IPS-15b (cell line): Measurements from ENCODE around the gene PPT2.
"Not testable (repeated sequence)": the region's sequence is repeated elsewhere in the genome, so short reads cannot be mapped to it uniquely, and the experiment has no call there.

Experiments
- H3K27me3 ChIP-seq: one replicate; pipeline ENCODE4 v1.6.1; 2013; ENCODE audit warnings: low read length; ENCODE audit not compliant: control insufficient read depth, insufficient read depth
- H3K36me3 ChIP-seq: one replicate; pipeline ENCODE4 v1.6.1; 2013; ENCODE audit warnings: low read length; ENCODE audit not compliant: control insufficient read depth, insufficient read depth
- H3K4me1 ChIP-seq: one replicate; pipeline ENCODE4 v1.6.1; 2013; ENCODE audit warnings: mild to moderate bottlenecking, low read length; ENCODE audit not compliant: control insufficient read depth, insufficient read depth
- H3K4me3 ChIP-seq: one replicate; pipeline ENCODE4 v1.5.1; 2013; ENCODE audit warnings: low read depth, low read length
- H3K9ac ChIP-seq: one replicate; pipeline ENCODE4 v1.6.1; 2013; ENCODE audit warnings: low read depth, mild to moderate bottlenecking, low read length
- H3K9me3 ChIP-seq: one replicate; pipeline ENCODE4 v1.6.1; 2013; ENCODE audit warnings: mild to moderate bottlenecking, low read length; ENCODE audit not compliant: control insufficient read depth, insufficient read depth

Gene PPT2

DNA sequence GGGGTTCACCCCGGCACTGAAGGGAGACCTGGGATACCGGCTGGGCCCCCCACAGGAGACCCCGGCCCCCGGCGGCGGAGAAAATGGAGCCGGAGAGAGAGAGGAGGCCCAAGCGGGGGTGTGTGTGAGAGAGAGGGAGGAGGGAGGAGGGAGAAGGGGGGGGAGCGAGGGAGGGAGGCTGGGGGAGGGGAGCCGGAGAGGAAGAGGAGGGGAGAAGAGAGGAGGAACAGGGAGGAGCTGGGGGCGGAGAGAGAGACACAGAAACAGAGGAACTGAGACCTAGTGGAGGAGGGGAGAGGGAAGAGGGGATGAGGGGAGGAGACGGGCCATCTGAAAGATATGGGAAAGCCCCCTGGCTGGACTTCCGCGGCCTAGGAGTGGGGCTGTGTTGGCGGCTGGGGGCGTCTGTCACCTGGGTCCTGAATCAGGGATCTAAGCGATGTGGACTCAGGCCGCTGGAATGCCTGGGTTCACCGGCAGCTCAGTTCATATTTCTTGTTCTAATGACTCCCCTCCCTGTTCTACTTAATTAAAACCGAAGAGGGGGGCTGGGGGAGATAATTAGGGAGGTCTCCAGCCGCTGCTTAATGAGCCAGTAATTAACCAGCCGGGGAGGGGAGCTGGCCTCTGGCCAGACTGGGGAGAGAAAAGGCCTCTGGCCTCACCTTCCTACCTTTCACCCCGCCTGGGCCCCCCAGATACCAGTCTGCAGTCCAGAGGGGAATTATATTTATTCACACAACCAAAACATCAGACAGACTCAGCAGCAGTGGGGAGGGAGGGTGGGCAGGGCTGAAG lies 36.3 kb downstream of the PPT2 start, which contains the start of gene PBX2:
TSS of gene PBX2 (minus strand) at position 149 of the 798 bp plus-strand sequence. CDS start 287 bp downstream, outside the sequence.
- Histone ChIP-seq H3K36me3 (peaks cover 9% of the 10 kb centered on the region), H3K9ac (peak within 1 kb of the TSS; percentile 68), H3K4me3 (peak within 1 kb of the TSS; percentile 54), H3K27me3 (no peaks in the 10 kb centered on the region), H3K4me1 (peaks cover 13% of the 10 kb centered on the region), H3K9me3 (no peaks in the 10 kb centered on the region)

GRCh38 chr6:32190911-32191677 lies 37.2 kb downstream of the PPT2 start:
- Histone ChIP-seq H3K4me1 (peaks cover 13% of the 10 kb centered on the region), H3K9ac (no peak overlapping the region), H3K36me3 (peaks cover 9% of the 10 kb centered on the region), H3K9me3 (no peaks in the 10 kb centered on the region), H3K4me3 (no peak overlapping the region), H3K27me3 (no peaks in the 10 kb centered on the region)

DNA sequence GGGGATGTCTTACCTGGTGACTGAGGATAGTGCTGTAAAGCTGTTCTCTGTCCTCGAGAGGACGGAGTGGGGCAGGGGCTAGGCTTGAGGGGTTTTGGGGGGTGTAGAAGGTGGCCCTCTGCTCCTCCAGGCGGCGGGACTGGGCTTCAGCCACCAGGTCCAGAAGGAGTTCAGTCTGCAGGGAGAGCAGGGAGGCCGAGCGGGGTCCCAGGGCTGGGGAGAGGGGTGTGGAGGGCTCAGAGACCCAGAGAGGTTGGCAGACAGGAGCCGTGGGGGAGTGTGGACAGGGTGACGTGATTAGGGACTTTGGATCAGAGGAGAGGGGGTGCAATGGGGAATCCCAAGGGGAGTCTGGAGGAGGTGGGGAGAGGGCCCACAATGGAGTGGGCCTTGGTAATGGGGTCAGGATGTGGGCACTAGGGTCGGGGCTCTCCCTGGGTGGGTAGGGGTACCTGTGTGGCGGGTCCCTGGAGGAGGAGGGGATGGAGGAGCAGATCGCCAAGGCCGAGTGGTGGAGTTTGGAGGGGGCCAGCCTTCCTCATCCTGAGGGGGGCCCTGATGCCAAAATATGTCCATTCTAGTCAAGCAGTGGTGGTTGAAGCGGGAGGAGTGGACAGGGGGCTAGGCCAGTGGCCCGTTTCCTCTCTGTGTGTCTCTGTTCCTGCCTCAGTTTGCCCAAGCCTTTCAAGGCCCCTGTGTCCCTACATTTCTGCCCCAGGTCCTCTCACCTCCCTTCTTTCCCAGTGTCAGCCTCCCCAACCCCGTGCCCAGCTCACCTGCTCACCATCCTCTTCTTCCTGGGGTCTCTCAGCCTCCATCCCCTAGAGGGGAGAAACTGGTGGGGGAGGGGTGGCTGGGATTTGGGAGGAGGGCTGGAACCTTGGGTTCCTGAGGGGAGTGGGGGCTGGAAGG lies 38.0 kb downstream of the PPT2 start:
- Histone ChIP-seq H3K4me1 (peaks cover 13% of the 10 kb centered on the region), H3K27me3 (no peaks in the 10 kb centered on the region), H3K9ac (peak overlapping the region; percentile 3), H3K9me3 (no peaks in the 10 kb centered on the region), H3K4me3 (no peak overlapping the region), H3K36me3 (peaks cover 9% of the 10 kb centered on the region)

DNA sequence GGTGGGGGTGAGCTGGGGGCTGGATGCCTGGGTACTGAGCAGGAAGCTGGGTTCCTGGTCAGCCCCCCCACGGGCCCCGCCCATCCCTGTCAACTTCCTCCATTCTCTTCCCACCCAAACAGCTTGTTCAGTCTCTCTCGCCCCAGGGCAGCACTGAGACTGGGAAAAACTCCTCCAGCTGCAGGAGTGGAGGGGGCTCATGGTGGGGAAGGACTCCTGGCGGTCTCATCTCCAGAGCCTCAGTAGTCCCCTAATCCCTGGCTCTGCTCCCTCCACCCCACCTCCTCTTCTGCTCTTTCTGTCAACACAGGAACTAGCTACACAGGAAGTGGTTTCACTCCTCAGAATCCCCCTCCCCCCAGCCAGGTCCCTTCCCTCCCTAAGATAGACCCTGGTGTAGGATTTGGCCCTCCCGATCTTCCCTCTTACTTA lies 38.7 kb downstream of the PPT2 start, which contains the start of gene GPSM3:
TSS of gene GPSM3 (minus strand) at position 36 of the 432 bp plus-strand sequence. CDS start 130 bp downstream, outside the sequence.
- Histone ChIP-seq H3K9me3 (no peaks in the 10 kb centered on the region), H3K4me1 (peaks cover 16% of the 10 kb centered on the region), H3K36me3 (peaks cover 2% of the 10 kb centered on the region), H3K9ac (peak within 1 kb of the TSS; percentile 3), H3K4me3 (peak within 1 kb of the TSS; percentile 35), H3K27me3 (no peaks in the 10 kb centered on the region)

DNA sequence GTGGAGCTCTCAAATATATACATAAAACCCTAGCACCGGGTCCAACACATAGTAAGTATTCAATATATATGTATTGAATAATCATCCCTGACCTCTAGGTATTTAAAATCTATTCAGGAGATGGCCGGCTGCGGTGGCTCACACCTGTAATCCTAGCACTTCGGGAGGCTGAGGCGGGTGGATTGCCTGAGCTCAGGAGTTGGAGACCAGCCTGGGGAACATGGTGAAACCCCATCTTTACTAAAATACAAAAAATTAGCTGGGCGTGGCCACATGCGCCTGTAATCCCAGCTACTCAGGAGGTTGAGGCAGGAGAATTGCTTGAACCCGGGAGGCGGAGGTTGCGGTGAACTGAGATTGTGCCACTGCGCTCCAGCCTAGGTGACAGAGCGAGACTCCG lies 39.2 kb downstream of the PPT2 start:
- not testable (repeated sequence) for H3K27me3 ChIP-seq, H3K36me3 ChIP-seq, H3K9me3 ChIP-seq, H3K9ac ChIP-seq
- H3K4me1 ChIP-seq = peaks cover 16% of the 10 kb centered on the region
- H3K4me3 ChIP-seq = peak overlapping the region; percentile 35

DNA sequence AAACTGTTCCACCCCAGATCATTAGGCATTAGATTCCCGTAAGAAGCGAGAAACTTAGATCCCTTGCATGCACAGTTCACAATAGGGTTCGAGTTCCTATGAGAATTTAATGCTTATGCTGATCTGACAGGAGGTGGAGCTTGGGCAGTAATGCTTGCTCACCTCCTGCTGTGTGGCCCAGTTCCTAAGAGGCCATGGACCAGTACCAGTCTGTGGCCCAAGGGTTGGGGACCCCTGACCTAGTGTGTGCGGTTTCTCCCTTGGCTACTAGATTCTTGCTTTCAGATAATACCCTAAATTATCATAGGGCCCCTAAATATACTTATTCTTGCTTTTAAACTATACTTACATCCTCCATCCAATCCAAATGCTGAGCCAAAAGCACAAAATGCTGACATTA lies 40.4 kb downstream of the PPT2 start:
- no peaks in the 10 kb centered on the region for H3K36me3 ChIP-seq
- peaks cover 13% of the 10 kb centered on the region for H3K4me1 ChIP-seq
- H3K9ac ChIP-seq = no peak overlapping the region
- no peaks in the 10 kb centered on the region for H3K27me3 ChIP-seq
- H3K9me3 ChIP-seq = no peaks in the 10 kb centered on the region
- no peak overlapping the region for H3K4me3 ChIP-seq

GRCh38 chr6:32194825-32195651 lies 41.1 kb downstream of the PPT2 start:
- Histone ChIP-seq H3K9ac (peak overlapping the region; percentile 94), H3K4me3 (peak overlapping the region; percentile 87), H3K27me3 (no peaks in the 10 kb centered on the region), H3K9me3 (no peaks in the 10 kb centered on the region), H3K36me3 (no peaks in the 10 kb centered on the region), H3K4me1 (peaks cover 13% of the 10 kb centered on the region)

DNA sequence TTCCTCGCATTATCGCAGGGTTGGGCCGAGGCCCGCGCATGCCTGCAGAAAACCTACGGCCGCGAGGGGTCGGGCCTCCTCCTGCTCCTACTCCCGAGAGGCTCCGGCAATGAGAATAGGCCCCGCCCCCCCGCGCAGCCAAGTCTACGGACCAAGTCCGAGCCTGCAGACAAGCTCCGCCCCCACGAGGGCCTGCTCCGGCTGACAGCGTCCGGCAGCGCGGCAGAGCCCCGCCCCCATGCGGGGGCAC lies 41.6 kb downstream of the PPT2 start:
- Histone ChIP-seq H3K4me3 (peak overlapping the region; percentile 91), H3K9me3 (no peaks in the 10 kb centered on the region), H3K9ac (no peak overlapping the region), H3K27me3 (no peaks in the 10 kb centered on the region), H3K4me1 (peaks cover 13% of the 10 kb centered on the region), H3K36me3 (no peaks in the 10 kb centered on the region)

- Histone ChIP-seq H3K9me3 (no peaks in the 10 kb centered on the region), H3K4me1 (peaks cover 13% of the 10 kb centered on the region), H3K4me3 (peak overlapping the region; percentile 91), H3K9ac (peak overlapping the region; percentile 76), H3K27me3 (no peaks in the 10 kb centered on the region), H3K36me3 (no peaks in the 10 kb centered on the region)
These were observed 42.2 kb downstream of the PPT2 start for GRCh38 chr6:32195902-32196681.
